ENCODE results near the gene PRDM16. TPM values are rescaled to one million over a fixed set of nuclear protein-coding genes. Genes with fewer than 3 reads are reported as not detected.
A peak's percentile ranks its signal among the peaks of the same experiment; 100 is the strongest.

Gene PRDM16
- total RNA-seq, 4 donors from 2014 or later: 15.7 to 54.3 (median 27.6) TPM

DNA sequence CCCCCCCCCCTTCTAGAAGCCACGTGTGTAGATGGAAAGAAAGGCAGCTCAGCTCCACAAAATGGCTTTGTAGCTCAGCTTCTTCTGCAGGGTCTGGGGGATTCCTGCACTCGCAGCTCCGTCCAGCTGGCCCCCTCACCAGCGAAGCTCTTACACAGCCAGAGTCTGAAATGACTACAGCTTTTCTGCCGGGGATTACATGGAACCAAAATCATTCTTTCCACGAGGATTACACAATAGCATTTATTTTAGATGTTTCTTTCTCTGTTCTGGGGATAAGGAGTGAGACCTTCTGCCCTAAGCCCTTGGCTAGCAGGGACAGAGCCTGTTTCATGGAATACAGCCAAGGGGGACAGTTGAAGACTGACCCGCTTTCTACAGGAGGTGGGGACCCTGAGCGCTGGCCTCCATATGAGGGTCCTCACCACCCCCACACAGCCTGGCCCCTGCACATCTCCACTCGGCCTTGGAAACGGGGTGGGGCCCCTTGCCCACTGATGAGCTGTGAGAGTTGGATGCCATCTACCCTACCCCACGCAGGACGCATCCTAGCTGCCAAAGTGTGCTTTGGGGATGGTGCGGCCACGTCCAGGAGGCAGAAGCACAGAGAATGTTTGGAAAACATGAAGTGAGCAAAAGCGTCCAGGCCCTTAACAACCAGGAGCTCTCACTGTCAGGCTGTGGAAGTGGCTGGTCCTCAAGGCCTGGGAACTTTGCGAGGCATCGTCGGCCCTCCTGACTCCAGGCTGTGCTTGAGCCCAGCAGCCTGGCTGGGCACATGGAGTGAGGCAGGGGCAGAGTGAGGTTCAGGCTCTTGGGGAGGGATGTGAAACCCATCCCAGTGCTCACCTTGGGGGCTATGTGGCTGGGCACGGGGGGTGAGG is 33.2 kb upstream of the PRDM16 start:
- 62 to 78% methylated on average over 12 to 19 of the region's 19 CpGs for WGBS, 2 donors
- peak overlapping the region in 1 of 3 donors; percentile 24 for H3K27ac ChIP-seq
- no peaks in the 10 kb centered on the region for H3K4me1 ChIP-seq
- H3K4me3 ChIP-seq (replicated peaks in 1 of 3): no peak overlapping the region
- no peaks in the 10 kb centered on the region for H3K27me3 ChIP-seq
- no peak for DNase-seq
- intact Hi-C loops (cut with DNase I): no loop called here
- no peaks in the 10 kb centered on the region for H3K36me3 ChIP-seq
- no peaks in the 10 kb centered on the region for H3K9me3 ChIP-seq
- TF ChIP-seq POLR2A (IDR thresholded peaks at IDR 0.05) (no peak), CTCF (IDR thresholded peaks at IDR 0.05) (no peak)

DNA sequence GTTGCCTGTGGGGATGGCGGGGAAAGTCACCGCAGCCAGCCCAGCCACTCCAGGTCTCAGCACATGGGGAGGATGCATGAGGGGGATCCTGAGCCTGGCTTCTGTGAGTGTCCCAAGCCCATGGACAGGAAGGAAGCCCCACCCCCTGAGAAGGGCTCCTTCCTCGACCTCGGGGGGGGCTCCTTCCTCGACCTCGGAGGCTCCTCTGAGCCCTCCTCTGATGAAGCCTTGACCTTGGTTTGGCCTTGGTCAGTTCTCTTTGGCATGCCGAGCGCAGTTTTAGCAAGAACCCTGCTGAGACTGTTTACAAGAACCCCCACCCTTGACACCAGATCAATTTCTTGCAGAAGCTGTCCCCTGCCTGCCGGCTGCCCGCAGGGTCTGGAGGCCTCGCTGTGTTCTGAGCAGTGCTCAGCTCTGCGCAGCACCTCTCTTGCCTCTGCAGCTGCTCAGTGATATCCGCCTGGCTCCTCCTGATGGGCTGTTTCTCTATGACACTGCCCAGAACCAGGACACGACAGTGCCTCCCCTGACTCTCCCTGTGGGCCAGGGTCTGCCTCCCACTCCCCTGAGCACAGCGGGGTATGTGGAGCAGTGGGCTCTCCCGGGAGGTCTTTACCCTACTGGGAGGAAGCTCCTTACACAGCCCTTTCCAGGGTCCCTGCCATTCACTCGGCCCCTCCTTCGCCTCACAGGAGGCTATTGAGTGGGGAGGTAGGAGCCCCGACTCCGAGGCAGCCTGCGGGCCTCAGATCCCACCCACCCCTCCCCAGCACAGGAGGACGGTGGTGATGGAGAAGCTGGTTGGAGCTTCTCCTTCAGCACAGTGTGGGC is 32.3 kb upstream of the PRDM16 start:
- intact Hi-C loops (cut with DNase I): no loop called here
- H3K27me3 ChIP-seq: no peaks in the 10 kb centered on the region
- no peaks in the 10 kb centered on the region for H3K9me3 ChIP-seq
- H3K4me3 ChIP-seq (replicated peaks in 1 of 3): no peak overlapping the region
- no peaks in the 10 kb centered on the region for H3K36me3 ChIP-seq
- WGBS, 2 donors: 64 to 74% methylated on average over 12 to 17 of the region's 22 CpGs
- no peak overlapping the region for H3K27ac ChIP-seq
- DNase-seq: no peak
- H3K4me1 ChIP-seq: no peaks in the 10 kb centered on the region
- TF ChIP-seq POLR2A (IDR thresholded peaks at IDR 0.05) (no peak), CTCF (IDR thresholded peaks at IDR 0.05) (no peak)

GRCh38 chr1:3037281-3038040 is 31.5 kb upstream of the PRDM16 start:
- Histone ChIP-seq H3K27me3 (no peaks in the 10 kb centered on the region), H3K36me3 (no peaks in the 10 kb centered on the region), H3K4me3 (replicated peaks in 1 of 3) (no peak overlapping the region), H3K27ac (no peak overlapping the region), H3K9me3 (no peaks in the 10 kb centered on the region), H3K4me1 (no peaks in the 10 kb centered on the region)
- 88 to 92% methylated on average over 26 to 31 of the region's 32 CpGs for WGBS, 2 donors
- intact Hi-C loops (cut with DNase I): no loop called here
- no peak for TF ChIP-seq CTCF (IDR thresholded peaks at IDR 0.05)
- TF ChIP-seq POLR2A (IDR thresholded peaks at IDR 0.05): no peak
- no peak for DNase-seq

DNA sequence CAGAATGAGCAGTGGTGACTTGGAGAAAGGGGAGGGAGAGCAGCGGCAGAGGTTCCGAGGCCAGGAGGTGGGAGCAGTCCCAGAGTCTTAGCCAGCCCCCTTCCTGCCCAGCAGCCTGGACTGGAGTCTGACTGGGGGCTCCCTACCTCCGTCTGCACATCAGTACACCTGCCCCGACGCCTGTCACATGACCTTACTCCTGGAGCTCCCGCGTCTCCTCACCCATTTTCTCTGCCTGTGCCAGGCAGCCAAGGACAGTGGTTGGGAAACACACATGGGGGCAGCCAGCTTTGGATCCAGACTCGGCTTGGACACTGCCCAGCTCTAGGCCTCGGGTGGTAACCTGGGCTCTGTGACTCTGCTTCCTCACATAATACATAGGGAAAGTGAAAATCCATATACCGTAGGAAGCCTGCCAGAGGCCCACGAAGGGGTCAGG is 30.9 kb upstream of the PRDM16 start:
- Histone ChIP-seq H3K4me1 (no peaks in the 10 kb centered on the region), H3K27me3 (no peaks in the 10 kb centered on the region), H3K36me3 (no peaks in the 10 kb centered on the region), H3K4me3 (replicated peaks in 1 of 3) (no peak overlapping the region), H3K9me3 (no peaks in the 10 kb centered on the region), H3K27ac (no peak overlapping the region)
- WGBS, 2 donors: 81 to 86% methylated on average over 11 of the region's 11 CpGs
- TF ChIP-seq CTCF (IDR thresholded peaks at IDR 0.05) (no peak), POLR2A (IDR thresholded peaks at IDR 0.05) (no peak)
- DNase-seq: no peak
- intact Hi-C loops (cut with DNase I): no loop called here

Data from thyroid gland (tissue), 4 donors.